ENCODE measurements around the gene CCDC71.
A peak's percentile ranks its signal among the peaks of the same experiment; 100 is the strongest.

CCDC71 gene

GRCh38 chr3:49170744-49171118 is 4.6 kb upstream of the CCDC71 start:
- DNase-seq (ENCODE audit: low spot score) = no peak

GRCh38 chr3:49166752-49167556 is 823 bp upstream of the CCDC71 start:
- DNase-seq (ENCODE audit: low spot score) = no peak

- DNase-seq (ENCODE audit: low spot score) = no peak
Observed at GRCh38 chr3:49164983-49165720, 979 bp downstream of the CCDC71 start.

- DNase-seq (ENCODE audit: low spot score) = no peak
Observed at GRCh38 chr3:49163609-49164008, 2.5 kb downstream of the CCDC71 start.

- DNase-seq (ENCODE audit: low spot score) = no peak
Observed at GRCh38 chr3:49162751-49163419, 3.2 kb downstream of the CCDC71 start.

DNA sequence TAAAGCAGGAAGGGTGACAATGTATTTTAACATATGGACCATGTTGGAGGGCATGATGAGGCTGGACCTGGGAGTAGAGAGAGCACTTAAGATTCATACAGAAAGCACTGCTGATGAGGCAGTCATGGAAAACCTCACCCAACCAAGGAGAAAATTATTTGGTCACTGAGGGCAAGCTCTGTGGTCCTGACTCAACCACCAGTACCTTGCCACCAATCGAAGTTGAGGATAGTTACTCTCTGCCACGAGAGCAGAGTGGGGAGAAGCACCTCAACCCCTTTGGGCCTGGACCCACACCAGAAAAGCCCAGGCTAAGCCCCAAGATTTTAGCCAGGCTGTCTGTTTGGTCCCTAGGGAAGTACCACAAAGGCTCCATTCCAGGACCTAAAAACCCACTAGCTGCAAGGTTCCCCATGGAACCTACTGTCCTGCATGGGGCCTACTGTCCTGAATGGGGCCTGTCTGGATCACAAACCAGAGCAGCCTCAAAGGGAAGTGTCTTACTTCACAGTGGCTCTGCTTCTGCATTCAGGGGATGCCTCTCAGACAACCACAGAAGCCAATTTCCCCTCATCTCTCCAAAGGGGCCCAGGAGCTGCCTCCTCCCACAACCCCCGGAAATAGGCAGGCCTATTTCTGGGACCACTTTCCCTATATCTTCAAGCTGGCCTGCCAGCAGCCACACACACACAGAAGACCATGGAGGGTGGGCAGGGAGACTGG is 4.2 kb downstream of the CCDC71 start:
- DNase-seq (ENCODE audit: low spot score) = no peak

- DNase-seq (ENCODE audit: low spot score) = no peak
Observed at GRCh38 chr3:49161197-49161596, 4.9 kb downstream of the CCDC71 start.

DNA sequence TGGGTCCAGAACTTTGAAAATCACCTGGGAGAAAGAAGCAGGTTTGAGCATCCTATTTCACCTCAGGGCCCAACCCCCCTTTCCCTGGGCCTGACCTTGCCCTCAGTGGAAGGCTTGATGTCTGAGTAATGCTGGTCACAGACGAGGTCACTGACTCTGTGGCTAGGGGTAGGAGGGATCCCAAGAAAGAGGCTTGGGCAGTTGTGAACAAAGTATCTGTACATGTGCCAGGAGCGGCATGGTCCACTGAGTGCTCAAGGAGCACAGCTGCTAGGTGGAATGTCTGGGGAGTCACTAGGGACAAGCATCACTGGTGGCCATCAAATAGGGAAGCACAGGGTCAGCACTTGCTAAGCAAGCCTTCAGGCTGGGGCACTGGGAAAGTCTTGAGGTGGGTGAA is 7.3 kb downstream of the CCDC71 start:
- DNase-seq (ENCODE audit: low spot score) = no peak

GRCh38 chr3:49158103-49158709 is 7.9 kb downstream of the CCDC71 start:
- peak; percentile 49 for DNase-seq (ENCODE audit: low spot score)

- no peak for DNase-seq (ENCODE audit: low spot score)
Observed at GRCh38 chr3:49157289-49157688, 8.8 kb downstream of the CCDC71 start.

- no peak for DNase-seq (ENCODE audit: low spot score)
Observed at GRCh38 chr3:49153349-49153912, 12.7 kb downstream of the CCDC71 start.

DNA sequence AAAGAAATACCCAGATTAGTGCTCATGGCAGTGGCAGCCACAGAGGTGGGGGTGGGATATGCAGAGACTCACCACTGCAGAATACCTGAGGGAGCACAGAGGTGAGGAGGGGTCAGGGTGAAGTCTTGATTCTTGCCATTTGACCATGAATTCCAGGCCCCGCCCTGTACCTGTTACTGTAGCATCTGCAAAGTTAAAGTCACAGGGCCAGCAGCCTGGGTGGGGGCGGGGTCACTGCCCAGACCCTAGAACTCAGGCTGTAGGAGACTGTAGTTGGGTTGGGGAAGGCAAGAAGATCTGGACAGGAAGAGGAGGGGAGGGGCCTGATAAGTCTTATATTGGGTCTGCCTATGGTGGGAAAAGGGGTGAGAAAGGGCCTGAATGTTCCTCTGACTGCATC is 14.5 kb downstream of the CCDC71 start:
- DNase-seq (ENCODE audit: low spot score) = no peak

DNA sequence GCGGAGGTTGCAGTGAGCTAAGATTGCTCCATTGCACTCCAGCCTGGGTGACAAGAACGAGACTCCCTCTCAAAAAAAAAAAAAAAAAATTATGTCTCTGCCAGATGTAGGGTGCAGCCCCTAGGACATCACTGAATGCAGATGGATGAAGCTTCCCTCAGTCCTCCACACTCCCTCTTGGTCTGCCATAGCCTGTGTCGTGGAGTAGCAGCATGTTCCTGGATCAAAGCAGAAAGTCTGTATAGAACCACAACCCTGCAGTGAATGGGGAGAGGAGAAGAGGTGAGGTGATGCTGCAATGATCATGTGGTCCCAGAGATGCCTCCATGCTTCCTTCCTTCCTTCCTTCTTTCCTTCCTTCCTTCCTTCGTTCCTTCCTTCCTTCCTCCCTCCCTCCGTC is 18.0 kb downstream of the CCDC71 start:
- no peak for DNase-seq (ENCODE audit: low spot score)

GRCh38 chr3:49140080-49140479 is 26.1 kb downstream of the CCDC71 start:
- DNase-seq (ENCODE audit: low spot score) = no peak

GRCh38 chr3:49135499-49135898 is 30.6 kb downstream of the CCDC71 start:
- DNase-seq (ENCODE audit: low spot score) = no peak

DNA sequence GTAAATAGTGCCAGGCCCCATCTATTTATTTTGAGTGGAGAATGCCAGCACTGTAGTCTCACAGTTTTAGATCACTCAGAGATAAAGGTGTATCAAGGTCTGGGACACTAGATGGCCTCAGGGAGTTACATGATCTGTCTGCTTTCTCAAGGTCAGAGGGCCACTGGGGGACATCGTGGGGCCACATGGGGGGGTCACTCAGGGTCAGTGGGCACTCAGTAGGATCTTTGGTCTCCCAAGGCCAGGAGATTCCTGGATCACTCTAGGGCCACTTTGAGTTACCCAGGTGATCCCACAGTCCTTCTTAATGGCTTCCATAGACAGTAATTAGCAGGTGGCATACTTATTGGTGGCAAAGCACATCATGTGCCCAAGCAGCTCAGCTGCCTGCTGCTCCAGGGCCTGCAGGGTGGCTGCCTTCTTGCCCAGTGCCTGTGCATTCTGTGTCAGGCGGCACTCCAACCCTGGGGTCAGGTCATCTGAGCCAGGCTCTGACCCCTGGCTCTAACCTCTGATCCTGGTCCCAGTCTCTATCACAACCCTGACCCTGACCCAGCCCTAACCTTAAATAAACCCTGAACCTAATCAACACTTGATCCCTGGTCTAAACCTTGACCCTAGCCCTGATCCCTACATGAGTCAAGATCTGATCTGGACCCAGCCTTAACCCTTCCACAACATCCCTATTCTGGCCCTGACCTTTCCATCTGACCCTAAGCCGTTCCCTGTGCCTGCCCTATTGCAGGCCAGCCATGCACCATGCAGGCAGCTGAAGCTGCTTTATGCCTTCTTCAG is 31.5 kb downstream of the CCDC71 start:
- no peak for DNase-seq (ENCODE audit: low spot score)

DNA sequence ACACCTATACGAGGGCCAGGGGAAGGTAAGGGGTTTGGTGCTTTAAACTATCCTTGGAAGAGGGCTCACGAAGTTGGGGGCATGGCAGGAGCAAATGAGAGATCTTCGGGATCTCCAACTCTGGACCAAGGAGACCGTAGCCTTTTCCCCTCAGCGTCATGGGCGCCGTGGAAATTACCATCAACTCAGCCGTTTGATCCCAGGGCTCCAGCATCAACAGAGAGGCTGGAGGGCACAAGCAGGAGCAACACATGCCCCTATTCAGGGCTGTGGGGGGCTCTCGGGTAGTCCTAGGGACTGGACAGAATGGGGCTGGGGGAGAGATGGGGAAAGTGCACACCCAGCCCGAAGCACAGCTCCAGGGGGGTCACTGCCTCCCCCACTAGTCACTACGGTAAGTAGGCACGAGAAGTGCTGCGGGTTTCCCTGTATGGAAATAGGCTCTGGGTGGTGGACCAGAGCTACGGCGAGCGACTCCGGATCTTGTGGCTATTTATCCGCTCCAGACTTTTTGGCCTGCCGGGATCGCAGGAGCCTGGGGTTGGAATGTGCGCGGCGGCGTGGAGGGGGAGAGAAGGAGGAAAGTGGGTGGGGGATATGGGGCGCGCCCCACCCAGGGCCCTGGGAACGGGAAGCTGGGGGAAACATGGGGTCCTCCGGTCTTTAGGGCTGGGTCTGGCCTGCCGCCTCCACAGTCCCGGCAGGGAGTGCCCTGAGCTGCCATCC is 32.7 kb downstream of the CCDC71 start:
- peak; percentile 78 for DNase-seq (ENCODE audit: low spot score)

DNA sequence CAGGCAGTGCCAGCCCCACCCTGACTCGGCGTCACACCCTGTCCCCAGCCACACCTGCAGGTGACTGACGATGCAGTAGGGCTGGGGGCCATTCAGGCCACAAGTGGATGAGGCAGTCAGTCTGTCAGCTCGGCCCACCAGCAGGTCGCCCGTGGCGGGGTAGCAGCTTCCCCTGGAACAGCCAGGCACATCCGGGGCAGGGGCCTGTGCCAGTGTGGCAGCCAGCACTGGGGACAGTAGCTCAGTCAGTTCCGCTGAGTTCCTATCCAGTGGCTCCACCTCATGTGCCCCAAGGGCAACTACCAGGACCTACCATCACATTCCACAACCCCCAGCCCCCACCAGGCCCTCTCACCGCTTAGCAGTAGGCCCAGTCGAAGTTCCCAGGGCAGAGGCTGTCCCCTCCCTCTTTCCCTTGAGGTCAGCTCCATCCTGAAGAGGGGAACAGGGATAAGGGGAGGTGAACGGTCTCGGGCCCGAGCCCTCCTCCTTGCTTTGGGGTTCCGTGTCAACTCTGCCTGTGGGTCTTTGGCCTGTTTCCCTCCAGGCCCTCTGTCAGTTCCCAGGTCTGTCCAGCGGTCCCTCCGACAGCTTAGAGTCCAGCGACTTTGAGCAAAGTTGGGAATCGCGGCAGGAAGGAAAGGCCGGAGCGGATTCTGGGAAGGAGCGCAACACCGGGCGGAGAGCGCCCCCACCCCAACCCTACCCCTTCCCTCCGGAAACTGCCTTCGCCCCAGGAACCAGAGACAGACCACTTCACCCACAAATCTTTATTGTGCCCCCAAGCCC is 33.5 kb downstream of the CCDC71 start, which contains the start of gene LAMB2:
TSS of gene LAMB2 (minus strand) at position 614 of the 789 bp plus-strand sequence. CDS start at position 431, 183 bp downstream.
- DNase-seq (ENCODE audit: low spot score) = peak; percentile 54

GRCh38 chr3:49132073-49132436 is 34.1 kb downstream of the CCDC71 start:
- no peak for DNase-seq (ENCODE audit: low spot score)

Data from SK-N-DZ (cell line).